Endothelial cell (in vitro differentiated cells): Measurements from ENCODE around the gene SPIRE2. TPM values are rescaled to one million over a fixed set of nuclear protein-coding genes. Genes with fewer than 3 reads are reported as not detected.

Experiments
- DNase-seq: peaks from one replicate; pipeline ENCODE4 v3.0.0; 2021; ENCODE audit warnings: low spot score
- H3K27ac Mint-ChIP-seq: one replicate; pipeline ENCODE4 v1.8.0; 2021; ENCODE audit warnings: mixed read lengths, inconsistent platforms; ENCODE audit not compliant: unreplicated experiment
- H3K27me3 Mint-ChIP-seq: one replicate; pipeline ENCODE4 v1.8.0; 2021; ENCODE audit warnings: mild to moderate bottlenecking, moderate library complexity, mixed read lengths, inconsistent platforms; ENCODE audit not compliant: unreplicated experiment
- H3K36me3 Mint-ChIP-seq: one replicate; pipeline ENCODE4 v1.8.0; 2021; ENCODE audit warnings: mild to moderate bottlenecking, low read depth, mixed read lengths, inconsistent platforms; ENCODE audit not compliant: unreplicated experiment
- H3K4me1 Mint-ChIP-seq: one replicate; pipeline ENCODE4 v1.8.0; 2021; ENCODE audit warnings: mild to moderate bottlenecking, mixed read lengths, inconsistent platforms; ENCODE audit not compliant: unreplicated experiment
- H3K4me3 Mint-ChIP-seq: one replicate; pipeline ENCODE4 v1.8.0; 2021; ENCODE audit warnings: mild to moderate bottlenecking, mixed read lengths, inconsistent platforms; ENCODE audit not compliant: unreplicated experiment
- H3K9me3 Mint-ChIP-seq: one replicate; pipeline ENCODE4 v1.8.0; 2021; ENCODE audit warnings: mixed read lengths, inconsistent platforms; ENCODE audit not compliant: unreplicated experiment
- total RNA-seq: library from RNA; stranded (reverse); fragmentation: NEBNext Ultra II Directional; extraction: Animal tissue kit (Norgen Biotek cat#: 25700); gene quantifications from one replicate; pipeline ENCODE4 v1.2.1, GENCODE V29; 2021; ENCODE audit not compliant: unreplicated experiment
- TF ChIP-seq, protein P1 (sequence below): fragments of 200-600 bp; sonication (generic); IDR thresholded peaks from one replicate; pipeline ENCODE4 v1.5.0; 2021; ENCODE audit warnings: antibody characterized with exemption; ENCODE audit not compliant: unreplicated experiment

The SPIRE2 gene
- total RNA-seq, 1 donor from 2014 or later = 7.9 TPM

DNA sequence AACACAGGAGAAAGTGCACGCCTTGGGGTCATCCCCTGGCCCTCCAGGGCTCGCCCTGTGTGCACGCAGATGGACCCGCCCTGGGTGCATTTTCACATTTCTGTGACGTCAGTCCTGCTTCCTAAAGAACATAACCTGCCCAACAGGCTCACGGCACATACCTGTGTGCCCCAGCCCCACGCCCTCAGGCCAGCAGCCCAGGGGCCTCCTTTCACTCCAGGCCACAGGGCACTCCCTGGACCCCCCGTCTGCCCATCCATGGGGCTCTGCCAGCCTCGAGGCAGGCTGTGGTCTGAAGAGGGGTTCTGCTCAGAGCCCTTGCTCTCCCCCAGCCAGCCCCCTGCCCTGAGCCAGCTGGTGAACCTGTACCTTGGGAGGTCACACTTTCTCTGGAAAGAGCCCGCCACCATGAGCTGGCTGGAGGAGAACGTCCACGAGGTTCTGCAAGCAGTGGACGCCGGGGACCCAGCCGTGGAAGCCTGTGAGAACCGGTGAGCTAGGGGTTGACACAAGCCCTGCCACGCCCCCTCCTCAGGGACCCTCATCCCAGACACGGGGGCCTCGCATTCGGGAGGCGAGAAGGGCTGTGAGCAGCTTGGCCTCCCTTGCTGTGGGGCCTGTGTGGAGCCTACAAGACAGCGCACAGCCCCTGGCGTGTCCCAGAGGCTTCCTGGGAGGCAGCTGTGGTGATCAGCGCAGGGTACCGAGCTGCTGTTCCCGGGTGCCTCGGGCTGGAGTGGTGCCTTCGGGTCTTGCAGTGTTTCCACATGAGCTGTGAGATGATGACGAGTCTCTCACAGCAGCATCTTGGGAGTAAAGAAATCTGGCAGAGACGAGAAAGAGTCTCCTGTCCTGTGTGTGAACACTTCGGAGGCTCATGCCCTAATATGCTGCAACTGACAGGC, 76.6 kb downstream of the SPIRE2 start:
- Mint-ChIP-seq H3K27ac (no peak overlapping the region), H3K4me3 (peak overlapping the region; percentile 51), H3K36me3 (peaks cover 34% of the 10 kb centered on the region), H3K4me1 (no peaks in the 10 kb centered on the region), H3K9me3 (no peaks in the 10 kb centered on the region), H3K27me3 (peaks cover 6% of the 10 kb centered on the region)
- no peak for DNase-seq
- TF ChIP-seq, protein P1, sequence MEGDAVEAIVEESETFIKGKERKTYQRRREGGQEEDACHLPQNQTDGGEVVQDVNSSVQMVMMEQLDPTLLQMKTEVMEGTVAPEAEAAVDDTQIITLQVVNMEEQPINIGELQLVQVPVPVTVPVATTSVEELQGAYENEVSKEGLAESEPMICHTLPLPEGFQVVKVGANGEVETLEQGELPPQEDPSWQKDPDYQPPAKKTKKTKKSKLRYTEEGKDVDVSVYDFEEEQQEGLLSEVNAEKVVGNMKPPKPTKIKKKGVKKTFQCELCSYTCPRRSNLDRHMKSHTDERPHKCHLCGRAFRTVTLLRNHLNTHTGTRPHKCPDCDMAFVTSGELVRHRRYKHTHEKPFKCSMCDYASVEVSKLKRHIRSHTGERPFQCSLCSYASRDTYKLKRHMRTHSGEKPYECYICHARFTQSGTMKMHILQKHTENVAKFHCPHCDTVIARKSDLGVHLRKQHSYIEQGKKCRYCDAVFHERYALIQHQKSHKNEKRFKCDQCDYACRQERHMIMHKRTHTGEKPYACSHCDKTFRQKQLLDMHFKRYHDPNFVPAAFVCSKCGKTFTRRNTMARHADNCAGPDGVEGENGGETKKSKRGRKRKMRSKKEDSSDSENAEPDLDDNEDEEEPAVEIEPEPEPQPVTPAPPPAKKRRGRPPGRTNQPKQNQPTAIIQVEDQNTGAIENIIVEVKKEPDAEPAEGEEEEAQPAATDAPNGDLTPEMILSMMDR = no peak

DNA sequence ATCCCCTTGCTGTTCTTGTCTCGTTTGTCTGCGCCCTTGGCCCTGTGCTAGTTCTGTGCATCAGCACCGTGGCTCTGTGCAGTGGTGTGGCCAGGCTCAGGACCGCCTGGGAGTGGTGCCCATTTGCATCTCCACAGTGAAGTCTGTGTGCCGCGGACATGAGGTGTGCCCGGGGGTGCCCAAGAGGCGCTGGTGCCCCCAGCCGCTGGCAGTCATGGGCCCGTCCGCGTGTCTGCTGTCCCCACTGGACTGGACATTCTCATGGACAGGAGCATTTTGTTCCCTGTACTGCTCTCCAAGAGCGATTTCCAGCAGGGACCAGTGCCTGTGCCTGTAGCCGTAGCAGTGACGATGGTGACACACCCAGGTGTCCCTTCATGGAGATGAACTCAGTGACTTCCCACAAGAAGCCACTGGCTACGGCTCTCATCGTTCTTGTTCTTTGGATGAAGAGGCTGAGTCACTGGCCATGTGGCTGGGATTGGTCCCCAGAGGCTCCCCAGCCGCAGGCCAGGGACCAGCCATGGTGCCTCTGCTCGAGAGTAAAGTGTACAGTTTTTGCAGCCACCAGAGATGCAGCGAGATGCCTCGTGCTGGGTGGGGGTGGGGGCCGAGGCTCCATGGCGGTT, 77.3 kb downstream of the SPIRE2 start:
- Mint-ChIP-seq H3K27me3 (peaks cover 6% of the 10 kb centered on the region), H3K4me1 (no peaks in the 10 kb centered on the region), H3K36me3 (peaks cover 26% of the 10 kb centered on the region), H3K4me3 (peak overlapping the region; percentile 71), H3K9me3 (no peaks in the 10 kb centered on the region), H3K27ac (no peak overlapping the region)
- DNase-seq = no peak
- TF ChIP-seq, protein P1 = no peak

DNA sequence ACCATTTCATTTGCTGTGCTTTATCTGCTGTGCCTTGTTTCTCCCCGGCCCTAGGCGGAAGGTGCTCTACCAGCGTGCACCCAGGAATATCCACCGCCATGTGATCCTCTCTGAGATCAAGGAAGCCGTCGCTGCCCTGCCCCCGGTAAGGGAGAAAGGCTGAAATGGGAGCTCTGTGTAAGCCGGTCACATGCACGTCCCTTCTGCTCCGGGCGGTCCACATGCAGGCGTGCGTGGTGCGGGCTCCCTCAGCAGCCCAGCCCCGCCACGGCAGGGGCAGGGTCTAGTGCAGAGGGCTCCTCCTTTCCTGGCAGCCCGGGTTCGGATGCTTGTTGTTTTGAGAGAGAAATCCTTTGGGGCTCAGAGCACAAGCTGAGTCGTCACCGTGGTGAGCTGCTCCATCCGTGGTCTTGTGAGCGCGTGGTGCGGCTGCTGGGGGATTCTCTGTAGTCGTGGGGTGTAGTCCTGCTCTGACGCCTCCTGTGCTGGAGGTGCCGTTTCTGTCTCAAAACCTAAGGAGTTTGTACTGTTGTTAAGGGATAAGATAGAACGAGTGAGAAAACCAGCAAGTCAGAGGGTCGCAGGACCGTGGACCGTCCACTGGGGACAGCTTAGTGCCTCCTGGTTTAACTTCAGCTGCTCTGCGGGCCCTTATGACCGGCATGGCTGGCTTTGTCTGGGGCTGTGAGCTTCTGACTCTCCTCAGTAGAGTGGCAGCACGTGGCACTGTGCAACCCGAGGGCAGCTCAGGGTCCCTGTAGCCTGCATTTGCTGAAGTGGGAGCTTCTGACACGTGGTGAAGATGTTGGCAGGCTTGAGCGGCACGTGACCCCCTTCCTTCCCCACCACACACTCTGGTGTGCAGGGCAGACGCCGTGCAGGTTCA, 78.1 kb downstream of the SPIRE2 start:
- H3K4me1 Mint-ChIP-seq = no peaks in the 10 kb centered on the region
- peaks cover 26% of the 10 kb centered on the region for H3K36me3 Mint-ChIP-seq
- no peak overlapping the region for H3K27ac Mint-ChIP-seq
- H3K9me3 Mint-ChIP-seq = no peaks in the 10 kb centered on the region
- peak overlapping the region; percentile 56 for H3K4me3 Mint-ChIP-seq
- DNase-seq = no peak
- TF ChIP-seq, protein P1 = no peak
- peaks cover 6% of the 10 kb centered on the region for H3K27me3 Mint-ChIP-seq

DNA sequence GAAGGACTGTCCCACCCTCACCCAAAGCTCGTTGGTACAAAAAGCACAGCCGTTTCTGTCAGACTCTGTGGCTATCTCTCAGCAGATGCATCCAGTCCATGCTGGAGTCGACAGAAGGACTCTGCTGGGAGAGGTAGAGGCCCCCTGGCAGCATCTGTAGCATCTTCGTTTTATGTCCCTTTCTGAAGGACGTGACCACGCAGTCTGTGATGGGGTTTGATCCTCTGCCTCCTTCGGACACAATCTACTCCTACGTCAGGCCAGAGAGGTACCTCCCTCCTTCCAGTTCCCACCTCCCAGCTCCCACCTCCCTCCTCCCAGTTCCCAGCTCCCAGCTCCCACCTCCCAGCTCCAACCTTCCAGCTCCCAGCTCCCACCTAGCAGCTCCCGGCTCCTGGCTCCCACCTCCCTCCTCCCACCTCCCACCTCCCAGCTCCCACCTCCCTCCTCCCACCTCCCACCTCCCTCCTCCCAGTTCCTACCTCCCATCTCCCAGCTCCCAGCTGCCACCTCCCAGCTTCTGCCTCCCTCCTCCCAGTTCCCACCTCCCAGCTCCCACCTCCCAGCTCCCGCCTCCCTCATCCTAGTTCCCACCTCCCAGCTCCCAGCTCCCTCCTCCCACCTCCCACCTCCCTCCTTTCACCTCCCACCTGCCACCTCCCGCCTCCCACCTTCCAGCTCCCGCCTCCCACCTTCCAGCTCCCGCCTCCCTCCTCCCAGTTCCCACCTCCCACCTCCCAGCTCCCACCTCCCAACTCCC, 79.0 kb downstream of the SPIRE2 start:
- no peak overlapping the region for H3K27ac Mint-ChIP-seq
- H3K36me3 Mint-ChIP-seq = peaks cover 26% of the 10 kb centered on the region

More for the DNA sequence above, 79.0 kb downstream of the SPIRE2 start:
- H3K4me1 Mint-ChIP-seq = no peaks in the 10 kb centered on the region
- DNase-seq = no peak
- no peaks in the 10 kb centered on the region for H3K9me3 Mint-ChIP-seq
- peaks cover 6% of the 10 kb centered on the region for H3K27me3 Mint-ChIP-seq
- H3K4me3 Mint-ChIP-seq = no peak overlapping the region
- TF ChIP-seq, protein P1 = no peak
